Measurements from ENCODE around the gene DSE.

GRCh38 chr6:116385921-116386320, 15.2 kb downstream of the DSE start:
- TF ChIP-seq EZH2 (IDR thresholded peaks at IDR 0.05; ENCODE audit: low read length, unreplicated experiment) (no peak), EZH2phosphoT487 (IDR thresholded peaks at IDR 0.05; ENCODE audit: borderline replicate concordance, low read length) (no peak)

Measured in PC-3 (cell line).